Dedifferentiated amniotic fluid mesenchymal stem cell (primary cell): ENCODE data around the gene OCA2.

Experiments
- DNase-seq: peaks from one replicate; pipeline ENCODE4 v3.0.0-alpha.2; 2016; ENCODE audit errors: extremely low spot score

The OCA2 gene

DNA sequence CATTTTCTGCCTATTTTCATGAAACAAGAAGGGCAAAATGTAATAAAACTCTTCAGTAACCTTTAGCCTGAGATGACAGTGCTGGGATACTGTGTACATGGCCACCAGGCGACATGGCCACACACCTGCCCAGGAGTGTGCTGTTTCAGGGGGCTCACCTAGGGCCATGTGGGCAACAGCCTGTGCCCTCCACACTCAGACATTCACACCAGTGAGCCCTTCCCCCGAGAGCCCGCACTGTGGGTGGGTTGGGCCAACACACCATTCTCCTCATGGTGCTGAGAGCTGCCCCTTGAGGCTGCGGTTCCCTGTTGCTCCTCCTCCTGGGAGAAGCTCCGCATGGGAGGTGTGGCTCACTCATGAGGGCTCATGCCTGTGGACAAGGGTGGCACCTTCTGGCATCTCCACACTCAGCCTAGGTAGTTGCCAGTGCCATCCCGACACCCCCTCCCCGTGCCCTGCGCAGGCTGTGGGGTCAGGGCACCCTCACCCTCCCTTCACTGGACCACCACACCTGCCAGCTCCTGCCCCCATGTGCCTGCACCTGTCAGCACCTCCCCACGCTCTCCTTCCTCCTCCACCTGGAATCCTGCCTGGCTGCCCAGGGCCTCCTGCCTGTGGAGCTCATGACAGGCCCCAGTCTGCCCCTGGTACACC lies 19.7 kb downstream of the OCA2 start:
- DNase-seq, result no peak

DNA sequence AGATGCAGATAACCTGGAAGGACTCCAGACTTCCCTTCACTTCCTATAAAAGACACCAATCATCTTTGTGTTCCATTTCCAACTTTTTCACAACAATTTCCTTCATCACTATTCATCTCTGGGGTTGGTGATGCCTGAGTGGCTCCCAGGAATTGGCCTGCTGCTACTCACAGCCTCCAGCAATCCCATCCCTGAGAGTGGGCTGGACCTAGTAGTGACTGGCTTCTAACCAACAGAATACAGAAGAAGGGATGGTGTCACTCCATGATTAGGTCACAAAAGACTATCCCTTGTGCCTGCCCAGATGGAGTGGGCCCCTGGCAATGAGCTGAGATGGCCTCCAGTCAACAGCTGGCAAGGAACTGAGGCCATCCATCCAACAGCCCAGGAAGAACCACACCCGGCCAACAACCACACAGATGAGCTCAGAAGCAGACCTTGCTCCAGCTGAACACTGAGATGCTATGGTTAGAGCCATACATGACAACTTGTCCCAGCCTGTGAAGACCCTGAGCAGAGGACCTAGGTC lies 20.9 kb downstream of the OCA2 start:
- no peak for DNase-seq

DNA sequence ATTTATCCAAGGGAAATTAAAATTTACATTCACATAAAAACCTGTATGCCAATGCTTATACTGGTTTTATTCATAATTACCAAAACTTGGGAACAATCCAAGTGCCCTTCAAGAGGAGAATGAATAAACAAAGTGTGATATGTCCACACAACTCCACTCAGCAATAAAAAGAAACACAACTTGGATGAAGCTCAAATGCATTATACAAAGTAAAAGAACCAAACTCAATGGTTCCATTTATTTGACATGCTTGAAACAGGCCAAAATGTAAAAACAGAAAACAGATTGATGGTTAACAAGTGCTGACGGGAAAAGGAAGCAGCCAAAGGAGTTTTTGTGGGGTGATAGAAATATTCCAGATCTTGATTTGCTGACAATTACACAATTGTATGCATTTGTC lies 23.5 kb downstream of the OCA2 start:
- DNase-seq, result no peak

DNA sequence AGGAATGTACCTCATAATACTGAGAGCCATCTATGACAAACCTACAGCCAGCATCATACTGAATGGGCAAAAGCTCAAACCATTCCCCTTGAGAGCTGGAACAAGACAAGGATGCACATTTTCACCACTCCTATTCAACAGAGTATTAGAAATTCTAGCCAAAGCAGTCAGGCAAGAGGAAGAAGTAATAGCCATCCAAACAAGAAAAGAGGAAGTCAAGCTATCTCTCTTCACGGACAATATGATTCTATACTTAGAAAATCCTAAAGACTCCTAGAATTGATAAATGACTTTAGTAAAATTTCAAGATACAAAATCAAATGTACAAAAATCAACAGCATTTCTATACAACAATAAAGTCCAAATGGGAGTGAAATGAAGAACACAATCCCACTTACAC lies 30.2 kb downstream of the OCA2 start:
- no peak for DNase-seq

DNA sequence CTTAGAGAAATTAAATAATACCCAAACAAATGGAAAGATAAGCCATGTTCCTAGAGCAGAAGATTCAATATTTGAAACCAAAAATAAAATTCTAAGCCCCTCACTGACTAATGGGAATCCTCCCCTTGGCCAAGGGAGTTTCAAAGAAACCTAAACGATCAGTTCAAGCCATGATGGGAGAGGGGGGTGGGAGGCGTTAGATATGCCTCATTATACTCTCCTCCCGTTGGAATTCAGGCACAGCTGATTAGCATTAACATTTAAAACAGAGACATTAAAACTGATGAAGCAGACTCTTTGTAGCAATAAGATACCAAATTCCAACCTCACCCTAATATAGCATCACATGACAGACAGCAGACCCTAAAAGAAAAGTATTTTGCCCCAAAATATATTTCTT lies 32.9 kb downstream of the OCA2 start:
- DNase-seq, result no peak

DNA sequence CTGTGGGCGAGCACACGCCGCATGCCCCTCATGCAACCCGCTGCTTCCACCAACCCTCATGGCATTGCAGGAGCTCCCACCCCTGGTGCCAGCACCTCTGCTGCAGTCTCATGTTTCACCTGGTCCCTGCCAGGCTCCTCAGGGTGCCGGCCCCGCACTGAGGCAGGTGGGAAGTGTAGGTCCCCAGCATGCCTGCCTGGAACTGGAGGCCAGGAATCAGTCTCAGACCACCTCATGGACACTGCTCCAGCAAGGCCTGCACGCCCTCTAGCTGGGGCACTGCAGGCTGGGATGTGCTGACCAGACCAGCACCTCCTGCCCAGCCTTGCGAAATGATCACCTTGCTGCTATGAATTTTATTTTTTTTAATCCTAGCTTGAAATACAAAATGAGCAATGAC lies 39.1 kb downstream of the OCA2 start:
- no peak for DNase-seq

DNA sequence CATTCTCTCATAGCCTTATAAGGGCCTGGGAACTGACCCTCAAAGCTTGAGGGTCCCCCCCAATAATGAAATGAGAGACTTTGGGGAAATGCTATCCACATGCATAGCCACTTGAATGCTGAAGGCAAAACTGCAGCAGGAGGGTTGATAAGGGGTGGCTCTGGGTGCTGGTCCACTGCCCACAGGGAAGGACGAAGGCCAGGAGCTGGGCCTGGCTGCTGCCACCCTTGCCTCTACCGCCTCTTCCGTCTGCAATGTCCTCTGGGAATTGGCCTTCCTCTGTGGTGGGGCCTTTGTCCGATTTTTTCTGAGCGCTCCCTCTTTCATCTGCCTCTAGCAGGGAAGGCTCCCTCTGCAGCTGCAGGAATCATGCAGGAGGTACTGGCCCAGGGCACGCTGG lies 41.0 kb downstream of the OCA2 start:
- no peak for DNase-seq

DNA sequence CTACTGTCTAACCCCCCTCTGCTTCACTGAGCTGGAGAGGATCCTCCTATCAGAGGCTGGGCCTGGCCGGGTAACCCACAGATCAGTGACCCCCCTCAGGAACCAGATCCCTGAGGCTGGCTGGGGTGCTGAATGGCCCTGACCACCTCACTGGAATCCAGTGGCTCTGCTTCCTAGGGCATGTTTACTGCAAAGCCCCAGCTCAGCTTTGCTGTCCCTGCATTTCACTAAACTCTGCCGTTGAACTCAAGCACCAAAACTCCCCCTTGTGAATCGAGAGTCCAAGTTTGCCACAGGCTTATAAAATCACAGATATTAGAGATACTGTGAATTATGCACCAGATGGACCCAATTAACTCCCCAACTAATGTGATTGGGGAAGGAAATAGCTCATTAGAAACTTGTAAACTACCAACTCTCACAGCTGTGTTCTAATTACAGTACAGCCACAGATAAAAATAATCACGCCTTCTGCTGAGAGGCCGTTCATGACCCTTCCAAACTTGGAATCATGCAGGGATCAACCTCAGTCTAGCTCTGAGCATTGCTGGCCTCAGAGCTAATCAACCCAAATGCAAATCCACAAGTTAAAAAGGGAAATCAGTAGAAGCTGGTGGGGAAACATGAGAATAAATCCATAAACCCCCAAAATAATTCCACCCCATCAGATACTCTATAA lies 47.0 kb downstream of the OCA2 start:
- DNase-seq, result no peak

DNA sequence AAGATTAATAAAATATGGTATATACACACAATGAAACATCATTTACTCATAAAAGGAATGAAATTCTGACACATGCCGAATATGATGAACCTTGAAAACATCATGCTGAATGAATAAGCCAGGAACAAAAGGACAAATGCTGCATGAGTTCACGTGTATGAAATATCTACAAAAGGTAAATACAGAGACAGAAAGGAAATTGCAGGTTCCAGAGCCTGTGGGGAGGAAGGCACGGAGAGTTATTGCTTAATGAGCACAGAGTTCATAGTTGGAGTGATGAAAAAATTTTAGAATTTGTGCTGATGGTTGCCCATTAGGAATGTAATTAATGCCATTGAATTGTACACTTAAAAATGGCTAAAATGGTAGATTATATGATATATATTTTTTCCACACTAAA lies 49.5 kb downstream of the OCA2 start:
- DNase-seq, result no peak

DNA sequence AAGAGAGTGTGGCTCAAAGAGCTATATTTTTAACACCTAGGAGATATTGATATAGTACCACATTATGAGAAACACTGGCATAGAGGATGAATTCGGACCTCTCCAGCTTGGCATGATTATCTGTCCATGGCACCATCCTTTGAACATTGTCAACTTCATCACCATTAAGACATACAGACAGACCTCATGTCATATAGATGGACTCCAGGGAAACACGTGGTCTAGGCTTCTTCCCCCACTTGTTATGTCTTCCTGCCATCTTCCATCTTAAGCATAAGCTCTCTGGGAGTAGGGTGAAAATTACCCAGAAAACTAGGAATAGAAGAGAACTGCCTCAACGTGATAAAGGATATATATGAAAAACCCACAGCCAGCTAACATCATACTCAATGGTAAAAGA lies 51.8 kb downstream of the OCA2 start:
- DNase-seq, result no peak

DNA sequence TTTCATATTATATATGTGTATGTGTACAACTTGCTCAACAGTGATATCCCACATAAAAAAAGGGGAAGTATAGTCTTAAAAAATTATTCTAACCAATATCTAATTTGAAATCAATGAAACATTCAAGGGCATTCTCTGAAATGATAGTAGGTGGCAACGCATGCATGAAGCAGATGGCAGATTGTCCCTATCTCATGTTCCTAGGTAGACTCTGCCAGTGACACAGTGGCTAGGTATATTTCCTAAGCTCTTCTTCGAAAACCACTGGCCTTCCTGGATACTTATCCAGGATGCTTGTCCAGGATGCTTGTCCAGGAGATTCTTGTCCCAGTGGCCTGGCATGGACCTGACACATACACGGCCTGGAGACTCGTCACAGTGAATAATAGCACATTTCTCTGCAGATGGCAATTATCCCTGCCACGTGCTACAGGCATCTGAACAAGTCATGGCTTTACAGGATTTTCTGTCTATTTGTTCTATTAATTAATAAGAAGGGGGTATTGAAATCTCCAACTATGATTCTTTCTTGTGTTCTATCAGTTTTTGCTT lies 54.9 kb downstream of the OCA2 start:
- DNase-seq, result no peak

DNA sequence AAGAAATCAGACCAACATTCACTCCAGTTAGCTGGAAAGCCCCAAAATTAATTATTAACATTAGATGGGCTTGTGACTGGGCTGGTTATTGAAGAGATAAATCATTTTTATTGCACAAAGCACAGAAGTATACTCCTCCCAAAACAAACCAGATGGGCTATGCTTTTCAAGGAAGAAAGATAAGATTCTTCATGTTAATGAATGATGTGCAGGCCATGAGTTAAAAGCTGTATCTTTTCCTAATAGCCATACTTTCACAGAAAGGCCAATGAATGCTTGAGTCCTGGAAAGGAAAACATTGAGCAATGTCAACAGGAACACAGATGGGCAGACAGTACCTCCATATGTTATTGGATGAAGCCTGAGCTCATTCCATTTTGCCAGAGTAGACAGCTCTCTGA lies 55.4 kb downstream of the OCA2 start:
- DNase-seq, result no peak

DNA sequence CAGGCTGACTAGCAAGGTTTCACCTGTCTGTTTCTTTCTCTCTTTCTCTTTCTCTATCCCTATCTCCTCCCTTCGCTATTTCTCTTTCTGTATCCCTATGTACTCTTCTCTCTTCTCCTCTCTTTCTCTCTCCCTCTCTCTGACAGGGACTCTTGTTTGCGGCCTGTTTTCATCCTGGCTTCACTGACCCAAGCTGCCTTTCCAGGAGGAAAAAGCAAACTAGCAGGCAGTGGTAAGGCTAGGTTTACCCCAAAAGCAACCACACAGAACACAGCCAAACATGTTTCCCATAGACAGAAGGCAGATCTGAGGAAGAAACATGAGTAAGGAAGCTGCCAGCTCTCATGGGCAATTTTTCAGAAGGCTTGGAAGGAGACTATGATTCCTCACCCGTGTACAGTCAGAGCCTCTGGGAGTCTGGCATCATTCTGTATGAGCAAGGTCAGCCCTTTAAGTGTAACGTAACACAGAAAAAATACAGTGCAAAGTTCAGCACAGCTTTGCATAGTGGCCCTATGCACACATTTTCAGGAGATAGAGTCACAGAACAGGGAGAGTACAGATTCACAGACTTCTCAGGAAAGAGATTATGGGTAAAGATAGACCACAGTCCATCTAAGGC lies 61.0 kb downstream of the OCA2 start:
- DNase-seq, result no peak

DNA sequence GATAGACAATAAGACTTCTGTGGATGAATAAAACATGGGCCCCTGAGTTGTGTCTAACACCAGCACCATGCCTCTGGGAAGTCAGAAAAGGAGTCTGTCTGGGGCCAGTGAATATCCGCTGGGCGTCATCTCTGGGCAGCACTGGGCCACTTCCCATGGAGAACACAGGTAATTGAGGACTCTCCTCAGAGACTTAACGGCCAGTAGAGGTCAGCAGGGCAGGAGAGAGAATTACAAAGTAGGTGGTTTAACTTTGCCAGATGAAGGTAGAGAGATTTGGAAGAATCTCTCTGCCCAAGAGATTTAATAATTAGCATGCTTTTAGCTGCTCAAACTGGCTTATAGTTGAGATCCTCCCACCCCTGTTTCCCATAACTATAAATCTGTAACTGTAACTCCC lies 65.7 kb downstream of the OCA2 start:
- no peak for DNase-seq

DNA sequence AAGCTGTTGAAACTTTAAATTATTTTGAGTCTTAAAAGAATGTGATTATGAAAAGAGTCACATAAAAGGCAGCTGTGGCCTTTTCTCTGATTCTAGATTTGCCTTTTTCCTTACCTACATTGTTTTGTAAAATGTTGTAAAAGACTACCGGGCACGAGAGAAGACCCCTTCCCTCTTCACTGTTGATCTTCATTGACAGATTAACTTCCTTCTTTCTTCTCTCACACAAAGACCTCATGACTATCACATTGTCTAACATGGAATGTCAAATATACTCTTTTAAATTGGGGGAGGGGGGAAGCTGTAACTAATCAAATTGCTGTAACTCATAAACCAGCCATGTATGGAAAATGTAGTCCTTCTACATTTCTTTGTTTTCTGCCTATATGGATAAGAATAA lies 68.3 kb downstream of the OCA2 start:
- DNase-seq, result no peak

DNA sequence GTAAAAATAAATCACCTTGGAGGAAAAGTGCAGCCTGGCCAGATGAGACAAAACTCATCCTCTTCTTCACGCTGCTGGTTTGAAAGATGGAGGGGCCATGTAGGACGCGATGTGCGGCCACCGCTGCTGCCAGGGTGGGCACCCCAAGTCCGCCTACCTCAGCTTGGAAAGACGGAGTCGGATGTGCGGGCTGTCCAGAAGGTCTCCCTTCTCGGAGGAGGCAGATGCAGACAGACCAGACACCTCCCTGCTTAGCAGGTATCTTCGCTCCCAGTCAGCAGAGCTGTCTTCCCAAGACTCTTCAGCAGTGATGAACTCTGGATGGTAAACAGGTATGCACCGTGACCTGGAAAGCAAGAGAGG lies 71.4 kb downstream of the OCA2 start:
- DNase-seq, result no peak

DNA sequence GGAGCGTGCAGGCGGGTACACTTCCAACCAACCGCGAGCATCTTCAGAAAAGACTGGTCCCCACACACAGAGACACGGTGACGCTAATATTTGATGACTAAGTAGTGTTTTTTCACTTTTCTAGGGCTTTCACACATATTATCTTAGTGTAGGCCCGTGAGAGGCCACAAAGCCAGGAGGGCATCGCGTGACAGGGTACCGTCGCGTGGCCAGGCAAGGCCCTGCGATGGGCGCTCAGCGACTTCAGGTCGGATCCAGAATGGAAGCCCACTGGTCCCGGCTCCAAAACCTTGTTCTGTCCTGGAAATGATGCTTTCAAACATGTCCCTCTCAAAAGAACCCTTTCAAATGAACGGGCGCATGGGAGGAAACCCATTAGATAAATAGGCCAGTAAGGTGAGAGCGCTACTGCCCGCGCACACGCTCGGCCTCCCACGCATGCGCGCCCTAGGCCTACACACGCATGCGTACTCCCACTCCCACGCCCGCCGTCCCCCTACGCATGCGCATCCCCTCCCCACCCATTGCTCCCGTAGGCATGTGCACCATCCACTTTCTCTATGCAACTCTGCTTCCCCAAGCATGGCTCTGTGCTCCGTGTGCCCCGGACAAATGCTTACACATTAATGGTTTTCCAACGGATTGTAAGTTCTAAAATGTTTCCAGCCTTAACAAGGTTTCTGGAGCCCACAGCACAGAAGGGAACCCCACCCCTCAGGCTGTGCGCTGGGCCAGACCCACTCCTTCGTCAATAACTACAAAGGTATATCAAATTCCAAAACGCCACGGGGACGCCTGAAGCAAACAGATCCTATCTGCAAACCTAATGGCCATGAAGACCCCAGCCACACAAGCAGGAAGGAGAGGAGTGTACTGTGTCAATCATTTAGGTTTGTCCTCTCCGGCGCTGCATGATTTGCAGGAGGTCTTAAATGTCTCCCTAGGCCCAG lies 72.1 kb downstream of the OCA2 start:
- no peak for DNase-seq

DNA sequence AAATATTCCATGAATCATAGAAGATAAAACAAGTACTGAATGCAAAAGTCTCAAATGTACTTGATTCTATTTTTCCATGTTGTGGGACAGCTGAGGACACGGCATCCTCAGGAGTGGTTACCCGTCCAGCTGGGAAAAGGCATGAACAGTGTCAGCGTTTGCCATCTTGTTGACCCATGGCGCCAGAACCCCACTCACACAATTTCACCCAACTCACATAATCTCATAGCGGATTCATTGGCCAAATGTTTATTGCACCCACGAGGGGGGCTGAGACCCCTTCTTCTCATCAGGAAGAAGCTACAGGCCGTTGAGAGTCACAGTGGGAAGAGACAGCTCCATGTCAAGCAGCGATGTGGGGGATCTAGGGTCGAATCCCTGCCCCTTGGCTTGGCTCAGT lies 72.9 kb downstream of the OCA2 start:
- no peak for DNase-seq

DNA sequence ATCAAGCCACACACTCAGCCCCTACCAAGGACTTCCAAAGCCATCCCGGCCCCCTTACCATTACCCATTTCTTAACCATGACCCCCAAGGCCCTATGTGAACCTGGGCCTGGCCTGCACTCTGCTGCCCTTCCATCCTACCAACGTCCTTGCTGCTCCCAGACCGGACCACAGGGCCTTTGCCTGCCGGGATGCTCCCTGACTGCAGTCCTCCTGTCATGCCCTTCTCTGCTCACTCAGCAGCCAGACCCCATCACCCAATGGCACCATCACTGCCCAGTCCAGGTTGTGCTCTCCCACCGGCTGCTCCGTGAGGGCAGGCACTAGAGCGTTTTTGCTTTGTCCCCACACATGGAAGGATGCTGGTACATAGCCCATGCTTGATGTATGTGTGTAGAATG lies 73.7 kb downstream of the OCA2 start:
- DNase-seq, result no peak

DNA sequence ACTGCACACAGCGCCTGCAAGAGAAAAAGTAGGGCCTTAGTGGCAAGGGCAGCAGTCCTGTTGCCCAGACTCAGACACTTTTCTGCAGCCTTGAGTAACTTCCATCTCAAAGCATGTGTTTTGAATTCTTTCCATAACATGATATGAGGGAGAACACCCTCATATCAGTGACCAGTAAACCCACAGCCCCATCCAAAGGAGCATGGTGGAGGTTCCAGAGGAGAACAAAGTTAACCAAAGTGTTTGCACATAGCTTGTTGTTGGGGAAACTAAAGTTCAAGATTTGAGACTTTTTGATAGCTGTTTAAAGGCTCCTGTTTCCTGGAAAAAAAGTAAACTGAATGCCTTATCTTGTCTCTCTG lies 74.2 kb downstream of the OCA2 start:
- no peak for DNase-seq

DNA sequence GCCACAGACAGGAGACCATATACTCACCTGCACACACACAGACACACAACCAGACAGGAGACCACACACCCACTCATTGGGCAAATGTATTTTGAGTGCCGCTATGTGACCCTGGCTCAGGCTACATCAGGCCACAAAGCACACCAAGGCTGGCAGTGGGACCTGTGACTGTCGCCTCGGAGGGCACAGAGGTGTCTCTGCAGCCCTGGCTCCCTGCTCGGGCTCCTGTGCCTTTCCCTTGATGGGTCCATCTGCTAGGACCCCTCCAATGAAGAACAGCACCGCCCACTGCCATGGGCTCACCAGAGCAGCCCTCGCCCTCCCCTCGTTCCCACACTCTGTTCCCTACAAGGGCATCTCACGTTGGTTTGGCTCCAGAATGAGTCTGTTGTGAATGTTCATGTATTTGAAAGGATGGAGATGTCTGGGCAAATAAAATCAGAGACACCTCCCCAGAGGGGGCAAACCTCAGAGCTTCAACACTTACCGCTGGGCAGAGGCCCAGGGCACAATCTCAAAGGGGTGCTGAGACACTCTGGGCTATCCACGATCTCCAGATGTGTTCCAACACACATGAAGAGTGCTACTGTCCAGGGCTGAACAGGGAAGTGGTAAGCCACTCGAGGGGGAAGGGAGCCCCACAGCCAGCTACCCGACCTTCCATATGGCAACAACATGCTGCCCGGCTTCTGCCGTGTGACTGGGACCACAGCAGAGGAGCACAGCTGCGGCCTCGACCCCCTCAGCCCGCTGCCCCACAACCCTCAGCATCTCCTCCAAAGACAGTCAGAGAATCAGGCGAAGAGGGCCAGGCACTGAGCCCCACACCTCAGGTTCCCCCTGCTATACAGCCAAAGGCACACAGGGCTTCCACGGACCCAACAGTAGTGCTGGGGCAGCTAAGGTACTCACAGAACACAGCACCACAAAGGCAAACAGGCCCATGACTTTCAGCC lies 74.9 kb downstream of the OCA2 start:
- DNase-seq, result no peak
